ENCODE results near the gene MSANTD2.

DNA sequence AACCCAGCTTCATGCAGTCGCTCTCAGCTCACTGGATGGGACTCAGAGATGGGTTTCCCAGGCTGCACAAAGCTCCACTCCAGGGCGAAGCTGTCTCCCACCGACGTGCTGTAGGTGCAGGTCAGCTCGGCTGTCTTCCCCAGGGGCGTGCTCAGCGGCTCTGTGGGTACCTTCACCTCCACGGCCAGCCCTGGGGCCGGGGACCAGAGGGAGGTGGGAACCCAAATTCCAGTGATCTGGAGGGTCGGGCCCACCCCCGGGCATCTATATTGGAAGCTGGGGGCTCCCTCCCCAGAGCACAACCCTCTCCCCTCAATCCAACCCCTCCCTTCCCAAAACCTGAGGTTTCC, 48.8 kb downstream of the MSANTD2 start:
- TF ChIP-seq CTCF (IDR thresholded peaks at IDR 0.05) (no peak), POLR2A (IDR thresholded peaks at IDR 0.05) (no peak)
